Smooth muscle cell (in vitro differentiated cells): Measurements from ENCODE around the gene PLPP4. TPM values are rescaled to one million over a fixed set of nuclear protein-coding genes. Genes with fewer than 3 reads are reported as not detected.

Experiments used
- DNase-seq: peaks from one replicate; lab custom pipeline; 2025; ENCODE audit not compliant: unreplicated experiment; lab: John Stamatoyannopoulos, UW
- H2AFZ ChIP-seq: fragments of 200-600 bp; sonication (generic); 2 replicates; pipeline ENCODE4 v1.6.0; 2016; ENCODE audit warnings: antibody characterized with exemption, low read depth, mild to moderate bottlenecking
- H3F3A ChIP-seq: fragments of 200-600 bp; sonication (generic); 2 replicates; pipeline ENCODE4 v1.6.0; 2017; ENCODE audit warnings: antibody characterized with exemption, low read depth
- H3K27ac ChIP-seq: fragments of 200-600 bp; sonication (generic); 2 replicates; pipeline ENCODE4 v1.5.1; 2016; ENCODE audit warnings: low read depth, mild to moderate bottlenecking
- H3K27me3 ChIP-seq: fragments of 200-600 bp; sonication (generic); 2 replicates; pipeline ENCODE4 v1.6.1; 2016; ENCODE audit warnings: low read depth, mild to moderate bottlenecking
- H3K36me3 ChIP-seq: fragments of 200-600 bp; sonication (generic); 2 replicates; pipeline ENCODE4 v1.5.1; 2016; ENCODE audit warnings: low read depth
- H3K4me1 ChIP-seq: fragments of 200-600 bp; sonication (generic); 2 replicates; pipeline ENCODE4 v1.5.1; 2016; ENCODE audit warnings: low read depth
- H3K4me2 ChIP-seq: fragments of 200-600 bp; sonication (generic); 2 replicates; pipeline ENCODE4 v1.6.0; 2016; ENCODE audit warnings: mild to moderate bottlenecking
- H3K4me3 ChIP-seq: fragments of 200-600 bp; sonication (generic); 2 replicates; pipeline ENCODE4 v1.5.1; 2016; ENCODE audit warnings: mild to moderate bottlenecking
- H3K79me2 ChIP-seq: fragments of 200-600 bp; sonication (generic); 2 replicates; pipeline ENCODE4 v1.6.0; 2016; ENCODE audit warnings: low read depth, mild to moderate bottlenecking
- H3K9ac ChIP-seq: fragments of 200-600 bp; sonication (generic); 2 replicates; pipeline ENCODE4 v1.6.0; 2016; ENCODE audit warnings: low read depth
- H3K9me3 ChIP-seq: fragments of 200-600 bp; sonication (generic); replicated peaks from 2 replicates; pipeline ENCODE4 v1.5.1; 2016; ENCODE audit warnings: low read depth
- H4K20me1 ChIP-seq: fragments of 200-600 bp; sonication (generic); 2 replicates; pipeline ENCODE4 v1.6.0; 2016; ENCODE audit warnings: low read depth
- CTCF ChIP-seq: fragments of 200-600 bp; sonication (generic); IDR thresholded peaks from 2 replicates; pipeline ENCODE4 v1.5.1; 2017; ENCODE audit warnings: borderline replicate concordance, mild to moderate bottlenecking, antibody characterized with exemption; ENCODE audit not compliant: insufficient read depth, poor library complexity, severe bottlenecking
- WGBS: methylation state at CpG from one replicate; pipeline ENCODE4 v1.1.7; 2016; ENCODE audit warnings: low lambda C conversion rate; 5-methylcytosine and 5-hydroxymethylcytosine counted together
- polyA plus RNA-seq: library from polyadenylated mRNA; unstranded; fragments of >200 nt; fragmentation: Nextera tagmentation; extraction: Ambion mirVana; gene quantifications from 2 replicates; pipeline ENCODE4 v1.2.1, GENCODE V29; 2016
- total RNA-seq: library from RNA; depleted of rRNA; stranded (reverse); fragments of >200 nt; gene quantifications from 2 replicates; pipeline ENCODE4 v1.2.3, GENCODE V29; 2014

Gene PLPP4
- total and polyA plus RNA-seq, 2 experiments from 2014 or later = 27.2 to 33.5 TPM

- Histone ChIP-seq H3K27me3 (no peaks in the 10 kb centered on the region), H3K36me3 (no peaks in the 10 kb centered on the region), H3K79me2 (no peaks in the 10 kb centered on the region), H3K27ac (no peak overlapping the region), H3K9ac (no peak overlapping the region), H3K9me3 (no peaks in the 10 kb centered on the region), H3K4me1 (no peaks in the 10 kb centered on the region), H3F3A (no peaks in the 10 kb centered on the region), H3K4me3 (no peak overlapping the region), H2AFZ (no peak overlapping the region), H3K4me2 (no peak overlapping the region), H4K20me1 (peaks cover 4% of the 10 kb centered on the region)
- WGBS = 90% methylated on average over 2 of the region's 2 CpGs
- DNase-seq = no peak
- no peak for TF ChIP-seq CTCF
These were observed 113.4 kb downstream of the PLPP4 start for GRCh38 chr10:120570418-120570817.

- no peak for TF ChIP-seq CTCF
- Histone ChIP-seq H3K27me3 (no peaks in the 10 kb centered on the region), H2AFZ (no peak overlapping the region), H3K79me2 (no peaks in the 10 kb centered on the region), H3K36me3 (no peaks in the 10 kb centered on the region), H3K4me2 (no peak overlapping the region), H3F3A (no peaks in the 10 kb centered on the region), H3K4me3 (no peak overlapping the region), H4K20me1 (peaks cover 4% of the 10 kb centered on the region), H3K9ac (no peak overlapping the region), H3K9me3 (no peaks in the 10 kb centered on the region), H3K27ac (no peak overlapping the region), H3K4me1 (no peaks in the 10 kb centered on the region)
- no peak for DNase-seq
These were observed 114.2 kb downstream of the PLPP4 start for GRCh38 chr10:120571266-120571665.

GRCh38 chr10:120572307-120572706, 115.3 kb downstream of the PLPP4 start:
- TF ChIP-seq CTCF = no peak
- H2AFZ ChIP-seq = no peak overlapping the region
- H3F3A ChIP-seq = no peaks in the 10 kb centered on the region
- DNase-seq = no peak
- H3K4me2 ChIP-seq = no peak overlapping the region
- H3K27me3 ChIP-seq = no peaks in the 10 kb centered on the region
- 80% methylated on average over 1 of the region's 1 CpG for WGBS
- H3K4me1 ChIP-seq = no peaks in the 10 kb centered on the region
- H3K36me3 ChIP-seq = no peaks in the 10 kb centered on the region
- no peaks in the 10 kb centered on the region for H3K79me2 ChIP-seq
- peaks cover 4% of the 10 kb centered on the region for H4K20me1 ChIP-seq
- no peaks in the 10 kb centered on the region for H3K9me3 ChIP-seq
- no peak overlapping the region for H3K9ac ChIP-seq
- no peak overlapping the region for H3K4me3 ChIP-seq
- H3K27ac ChIP-seq = no peak overlapping the region

- WGBS = 97% methylated on average over 2 of the region's 2 CpGs
- TF ChIP-seq CTCF = no peak
- Histone ChIP-seq H2AFZ (no peak overlapping the region), H3K4me1 (no peaks in the 10 kb centered on the region), H3K36me3 (no peaks in the 10 kb centered on the region), H3K4me2 (no peak overlapping the region), H3F3A (no peaks in the 10 kb centered on the region), H3K27ac (no peak overlapping the region), H3K79me2 (no peaks in the 10 kb centered on the region), H3K9me3 (no peaks in the 10 kb centered on the region), H3K4me3 (no peak overlapping the region), H3K9ac (no peak overlapping the region), H3K27me3 (no peaks in the 10 kb centered on the region), H4K20me1 (peaks cover 4% of the 10 kb centered on the region)
- no peak for DNase-seq
These were observed 116.3 kb downstream of the PLPP4 start for GRCh38 chr10:120573355-120573754.
